GM12892 (cell line): ENCODE measurements around the gene EXD2.

ENCODE experiments used
- POLR2A ChIP-seq: IDR thresholded peaks from 2 replicates; pipeline ENCODE4 v1.6.1; 2011; ENCODE audit warnings: low read depth, low read length, control low read depth
- POLR2AphosphoS5 ChIP-seq: IDR thresholded peaks from 2 replicates; pipeline ENCODE4 v1.6.1; 2011; ENCODE audit warnings: low read depth, low read length, control low read depth

GRCh38 chr14:69259527-69260189, 68.4 kb downstream of the EXD2 start, which contains the start of gene GALNT16:
- TF ChIP-seq POLR2A (no peak), POLR2AphosphoS5 (no peak)
